Stimulated activated CD4-positive, alpha-beta T cell treated with anti-CD3 and anti-CD28 coated beads, Interleukin-12 subunit alpha, Interleukin-12 subunit beta, amount 100 ng/mL, for 48 hours (primary cell): ENCODE measurements around the gene NCS1.
A peak's percentile ranks its signal among the peaks of the same experiment; 100 is the strongest.

Experiments
- DNase-seq, 3 donors: peaks; one replicate each; pipeline ENCODE4 v3.0.0-alpha.2; 2020; ENCODE audit warnings: low read depth in 2 of 3, low spot score in 1 of 3

NCS1 gene

DNA sequence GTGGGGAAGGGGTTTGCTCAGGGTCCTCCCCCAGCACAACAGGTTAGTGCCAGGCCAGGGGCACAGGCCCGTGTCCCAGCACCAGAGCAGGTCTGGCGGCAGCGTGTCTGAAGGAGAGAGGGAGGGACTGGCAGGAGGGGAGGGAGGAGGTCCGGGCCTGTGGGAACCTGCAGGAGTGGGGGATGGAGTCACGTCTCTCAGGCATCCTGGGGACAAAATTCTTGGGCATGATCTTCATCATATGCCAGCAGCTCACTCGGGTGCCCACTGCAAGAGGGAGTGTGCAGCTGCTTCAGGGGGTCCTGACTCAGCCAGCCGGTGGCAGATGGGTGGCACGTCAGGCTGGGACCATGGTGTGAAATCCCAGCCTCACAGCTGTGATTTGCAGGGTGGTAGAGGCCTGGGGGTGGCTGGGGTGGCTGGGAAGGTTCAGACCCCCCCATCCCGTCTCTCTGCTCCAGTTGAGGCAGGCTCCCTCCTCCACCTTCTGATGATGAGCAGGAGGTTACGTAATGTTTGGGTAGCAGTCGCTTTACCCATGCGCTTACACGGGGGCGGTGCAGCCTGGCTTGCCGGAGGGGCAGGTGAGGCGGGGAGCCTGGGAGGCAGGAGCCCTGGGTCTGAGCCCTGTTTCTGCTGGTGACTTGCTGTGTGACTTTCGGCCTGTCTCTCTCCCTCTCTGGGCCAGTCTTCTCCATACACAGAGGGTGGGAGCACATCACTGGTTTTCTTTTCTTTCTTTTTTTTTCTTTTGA is 40.5 kb downstream of the NCS1 start:
- DNase-seq: no peak

- no peak for DNase-seq
Measured at GRCh38 chr9:130213911-130214761, 41.9 kb downstream of the NCS1 start.

- DNase-seq: no peak
Measured at GRCh38 chr9:130214776-130215340, 42.7 kb downstream of the NCS1 start.

- no peak for DNase-seq
Measured at GRCh38 chr9:130215341-130216119, 43.3 kb downstream of the NCS1 start.

- no peak for DNase-seq
Measured at GRCh38 chr9:130217838-130218237, 45.6 kb downstream of the NCS1 start.

GRCh38 chr9:130219661-130220096 is 47.5 kb downstream of the NCS1 start:
- DNase-seq: no peak

GRCh38 chr9:130220352-130220751 is 48.1 kb downstream of the NCS1 start:
- DNase-seq: no peak

DNA sequence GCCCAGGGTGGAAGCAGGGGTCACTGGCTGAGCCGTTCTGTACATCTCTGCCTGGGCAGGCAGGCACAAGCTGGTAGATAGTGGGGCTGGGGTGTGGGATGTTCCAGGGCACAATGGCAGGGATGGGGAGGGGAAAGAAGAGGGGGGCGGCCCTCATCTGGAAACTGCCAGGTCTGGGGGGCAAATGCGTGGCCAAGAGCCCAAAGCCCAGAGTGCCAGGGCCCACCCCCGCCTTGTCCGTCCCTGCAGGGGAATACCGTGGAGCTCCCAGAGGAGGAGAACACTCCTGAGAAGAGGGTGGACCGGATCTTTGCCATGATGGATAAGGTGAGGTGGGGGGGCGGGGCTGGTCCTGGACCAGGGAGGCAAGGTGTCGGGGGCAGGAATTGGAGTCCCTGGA is 50.6 kb downstream of the NCS1 start:
- no peak for DNase-seq

GRCh38 chr9:130225071-130225470 is 52.9 kb downstream of the NCS1 start:
- no peak for DNase-seq

DNA sequence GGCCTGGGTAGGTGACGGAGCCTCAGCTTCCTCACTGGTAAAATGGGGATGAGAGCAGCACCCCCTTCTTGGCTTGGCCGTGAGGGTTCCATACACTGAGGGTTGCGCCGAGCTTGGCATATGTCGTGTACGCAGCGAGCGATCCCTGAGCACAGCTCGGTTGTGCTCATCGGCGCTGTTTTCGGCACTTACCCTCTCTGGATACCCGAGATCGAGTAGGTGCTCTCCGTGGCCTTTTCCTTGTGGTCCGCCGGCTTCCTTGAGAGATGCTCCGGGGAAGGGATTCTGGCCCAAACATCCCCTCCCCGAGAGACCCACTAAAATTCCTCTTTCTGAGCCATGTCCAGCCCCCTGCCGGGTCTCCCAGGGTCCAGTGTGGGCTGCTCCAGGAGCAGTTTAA is 53.4 kb downstream of the NCS1 start:
- no peak for DNase-seq

- DNase-seq: no peak
Measured at GRCh38 chr9:130226112-130226511, 53.9 kb downstream of the NCS1 start.

DNA sequence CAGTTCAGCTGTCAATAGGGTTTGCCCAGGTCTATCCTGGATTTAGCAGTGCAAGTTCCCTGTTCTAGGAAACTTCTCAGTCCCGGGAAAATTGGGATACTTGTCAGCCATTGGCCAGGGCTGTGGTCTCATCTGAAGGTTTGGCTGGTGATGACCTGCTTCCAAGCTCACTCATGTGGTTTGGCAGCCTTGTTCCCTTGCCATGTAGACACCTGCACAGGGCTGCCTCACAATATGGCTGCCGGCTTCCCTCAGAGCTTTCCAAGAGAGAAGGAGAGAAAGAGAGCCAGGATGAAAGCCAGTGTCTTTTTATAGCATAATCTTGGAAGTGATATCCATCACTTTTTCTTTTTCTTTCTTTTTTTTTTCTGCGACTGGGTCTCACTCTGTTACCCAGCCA is 55.6 kb downstream of the NCS1 start:
- DNase-seq: no peak

DNA sequence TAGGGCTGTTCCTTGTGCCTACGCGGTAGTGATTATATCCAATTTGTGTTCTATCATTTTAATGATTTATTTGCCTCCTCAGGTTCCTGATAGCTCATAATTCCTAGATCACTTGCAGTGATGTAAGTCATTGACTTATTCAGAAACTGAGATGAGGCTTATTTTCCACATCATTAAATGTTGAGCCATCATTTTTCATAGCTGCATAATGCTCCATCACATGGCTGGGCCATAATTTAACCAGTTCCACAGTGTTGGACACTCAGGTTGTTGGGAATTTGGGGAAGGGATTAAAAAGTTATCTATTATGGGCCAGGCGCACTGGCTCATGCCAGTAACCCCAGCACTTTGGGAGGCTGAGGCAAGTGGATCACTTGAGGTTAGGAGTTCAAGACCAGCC is 57.6 kb downstream of the NCS1 start:
- no peak for DNase-seq

- DNase-seq: no peak
Measured at GRCh38 chr9:130230631-130231030, 58.4 kb downstream of the NCS1 start.

DNA sequence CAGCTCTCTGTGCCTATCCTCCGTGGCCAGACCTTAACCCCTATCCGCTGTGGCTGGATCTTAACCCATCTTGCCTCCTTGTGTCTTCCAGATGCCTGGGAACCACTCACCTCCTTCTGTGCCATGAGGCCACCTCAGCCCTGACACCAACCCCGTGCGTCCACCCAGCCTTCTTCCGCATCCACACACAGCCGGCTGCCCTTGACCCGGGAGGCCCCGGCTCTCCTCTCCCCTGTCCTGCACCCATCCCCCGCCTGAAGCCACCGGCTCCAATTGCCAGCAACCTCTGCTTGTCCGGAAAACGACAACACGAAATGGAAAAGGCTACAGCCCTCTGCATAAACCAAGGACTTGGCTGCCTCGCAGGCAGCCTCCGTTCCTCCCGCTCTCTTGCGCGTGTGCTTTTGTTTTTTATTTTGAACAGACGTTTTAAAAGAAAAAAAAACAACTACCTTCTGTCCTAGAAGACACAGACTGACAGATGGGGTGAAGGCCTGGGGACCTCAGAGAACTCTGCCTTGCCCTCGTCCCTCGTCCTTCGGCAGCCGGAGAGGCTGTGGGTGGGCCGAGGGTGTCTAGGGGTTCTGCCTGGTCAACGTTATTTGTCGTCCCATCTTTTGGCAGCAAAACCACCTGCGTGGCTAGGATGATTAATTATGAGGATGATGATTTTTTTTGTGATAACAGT is 60.8 kb downstream of the NCS1 start:
- no peak for DNase-seq

DNA sequence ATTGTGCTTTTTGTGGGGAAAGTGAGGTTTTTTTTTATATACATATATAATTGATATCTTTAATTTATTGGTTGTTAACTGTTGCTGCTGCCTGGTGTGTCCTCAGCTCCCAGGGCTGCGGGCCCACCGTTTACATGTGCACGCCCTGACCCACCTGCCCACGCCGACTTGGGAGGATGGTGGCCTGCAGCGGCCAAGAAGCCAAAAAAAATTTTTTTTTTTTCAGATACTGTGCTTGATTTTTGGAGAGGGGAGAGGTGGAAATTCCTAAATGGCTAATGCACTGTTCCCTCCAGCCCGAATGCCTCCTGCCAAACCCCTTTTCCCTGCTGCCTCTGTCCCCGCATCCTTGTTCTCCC is 61.4 kb downstream of the NCS1 start:
- no peak for DNase-seq

DNA sequence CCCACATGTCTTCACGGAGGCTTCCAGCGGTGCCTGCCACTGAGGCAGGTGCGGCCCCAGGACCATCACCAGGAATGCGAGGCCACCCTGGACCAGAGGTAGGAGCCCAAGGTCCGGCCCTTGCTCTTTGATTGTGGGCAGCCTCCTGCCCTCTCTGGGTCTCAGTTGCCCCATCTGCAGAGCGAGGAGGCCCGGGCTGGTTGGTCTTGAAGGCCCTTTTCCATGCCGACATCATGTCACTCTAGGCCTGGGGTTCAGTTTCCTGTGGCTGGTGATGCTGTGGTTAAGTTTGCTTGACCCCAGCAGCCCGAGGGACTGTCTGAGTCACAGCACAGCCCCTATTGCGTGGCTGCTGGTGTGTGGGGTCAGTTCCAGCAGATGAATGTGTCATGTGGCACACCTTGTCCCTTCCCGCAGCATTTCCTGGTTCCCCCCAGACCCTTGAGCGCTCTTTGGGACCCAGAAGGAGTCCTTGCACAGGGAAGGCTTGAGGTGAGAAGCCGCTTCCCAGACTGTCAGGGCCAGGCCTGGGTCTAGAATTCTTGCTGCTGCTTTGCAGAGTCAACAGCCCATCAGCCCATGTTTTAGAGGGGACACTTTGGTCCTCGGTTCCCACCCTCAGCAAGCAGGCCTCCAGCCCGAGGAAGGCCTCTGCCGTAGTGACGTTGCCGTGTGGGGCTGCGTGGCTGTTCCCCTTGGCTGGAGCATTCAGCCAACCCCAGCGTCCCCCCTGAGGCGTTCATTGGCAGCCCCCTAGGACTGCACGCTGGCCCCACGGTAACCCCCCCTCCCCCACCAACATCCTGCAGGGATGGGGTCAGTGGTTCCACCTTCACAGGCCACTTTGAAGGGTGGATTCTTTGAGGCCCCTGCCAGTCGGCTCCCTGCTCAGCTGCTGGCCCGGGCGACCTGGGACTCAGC is 62.4 kb downstream of the NCS1 start:
- no peak for DNase-seq

- peak; percentile 42 to 64 (median 51) for DNase-seq
Measured at GRCh38 chr9:130235558-130236435, 63.6 kb downstream of the NCS1 start.
